NCI-H2107 treated with DMSO at 0.1 percent for 48 hours (cell line): ENCODE data around the gene KIAA1328.

Experiments used
- DNase-seq: peaks from one replicate; lab custom pipeline; 2025; ENCODE audit not compliant: unreplicated experiment; lab: John Stamatoyannopoulos, UW

The KIAA1328 gene

GRCh38 chr18:37272841-37273240, 443.9 kb downstream of the KIAA1328 start:
- no peak for DNase-seq

GRCh38 chr18:37274309-37275236, 445.6 kb downstream of the KIAA1328 start:
- no peak for DNase-seq

- DNase-seq = no peak
Observed at GRCh38 chr18:37275237-37275741, 446.4 kb downstream of the KIAA1328 start.

DNA sequence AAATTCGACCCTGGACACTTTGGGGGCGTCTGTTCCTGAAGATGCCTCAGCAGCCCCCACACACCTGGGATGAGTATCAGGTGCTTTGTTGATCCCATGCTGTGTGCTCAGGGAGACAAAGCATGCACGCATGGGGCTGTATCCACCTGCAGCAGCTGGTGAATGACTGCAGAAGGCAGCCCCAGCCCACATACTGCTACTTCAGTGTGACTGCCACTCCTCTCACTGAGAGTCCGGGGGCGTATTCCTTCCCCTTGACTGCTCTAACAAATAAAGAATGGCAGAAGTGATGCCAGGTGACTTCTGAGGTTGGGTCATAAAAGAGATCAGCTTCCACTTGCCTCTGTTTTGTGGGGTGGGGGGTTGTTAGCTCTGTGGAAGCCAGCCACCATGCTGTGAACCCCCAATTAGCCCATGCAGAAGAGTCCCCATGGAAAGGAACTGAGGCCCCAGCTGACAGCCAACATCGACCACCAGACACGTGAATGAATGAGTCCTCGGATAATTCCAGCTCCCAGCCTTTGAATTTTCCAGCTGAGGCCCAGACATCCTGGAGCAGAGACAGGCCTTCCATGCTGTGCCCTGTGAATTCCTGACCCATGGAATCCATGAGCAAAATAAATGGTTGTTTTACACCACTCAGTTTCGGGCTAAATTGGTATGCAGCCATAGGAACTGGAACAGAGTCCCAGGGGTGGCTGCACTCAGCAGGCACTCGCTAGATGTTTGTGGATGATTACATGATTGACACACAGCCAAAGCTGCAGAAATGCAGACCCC, 447.4 kb downstream of the KIAA1328 start:
- no peak for DNase-seq

DNA sequence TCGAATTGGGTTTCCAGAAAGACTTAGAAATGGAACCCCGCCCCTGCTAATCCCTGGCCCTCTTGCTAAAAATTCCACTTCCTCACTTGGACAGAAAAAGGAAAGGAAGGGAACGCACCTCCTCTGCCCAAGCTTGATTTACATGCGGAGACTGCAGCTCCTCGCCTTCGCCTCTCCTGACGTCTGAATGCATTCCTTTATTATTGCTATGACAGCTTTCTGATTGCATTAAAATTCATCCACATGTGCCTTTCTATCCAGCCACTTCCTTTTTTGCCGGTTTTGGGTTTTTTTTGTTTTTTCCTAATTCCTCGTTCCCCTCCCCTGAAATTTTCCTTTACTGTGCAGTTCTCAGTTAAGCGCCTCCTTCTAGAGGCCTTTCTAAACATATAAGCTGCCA, 448.9 kb downstream of the KIAA1328 start:
- no peak for DNase-seq
